RWPE1 (cell line): ENCODE results near the gene NFE2.
"Not testable (repeated sequence)": the region's sequence is repeated elsewhere in the genome, so short reads cannot be mapped to it uniquely, and the experiment has no call there.

ENCODE experiments used
- CTCF ChIA-PET: fragments of 350-600 bp; sonication (Branson Sonifier 250); formaldehyde crosslinking; extraction: SDS; loops from one replicate; lab custom pipeline; 2021; lab: Yijun Ruan, JAX
- POLR2A ChIA-PET: fragments of 400-600 bp; formaldehyde crosslinking; extraction: SDS; loops from one replicate; lab custom pipeline; 2020; ENCODE audit warnings: antibody characterized with exemption; ENCODE audit not compliant: low non-redundant PET; lab: Yijun Ruan, JAX
- DNase-seq: peaks from one replicate; pipeline ENCODE4 v3.0.0; 2012; ENCODE audit warnings: low spot score
- H3K27ac ChIP-seq: fragments of 450-650 bp; 2 replicates; pipeline ENCODE4 v1.5.1; 2017
- TF ChIP-seq, protein P1 (sequence below): fragments of 450-650 bp; conservative IDR thresholded peaks from 2 replicates; pipeline ENCODE4 v1.5.1; 2017; ENCODE audit warnings: low read depth, mild to moderate bottlenecking

Gene NFE2

DNA sequence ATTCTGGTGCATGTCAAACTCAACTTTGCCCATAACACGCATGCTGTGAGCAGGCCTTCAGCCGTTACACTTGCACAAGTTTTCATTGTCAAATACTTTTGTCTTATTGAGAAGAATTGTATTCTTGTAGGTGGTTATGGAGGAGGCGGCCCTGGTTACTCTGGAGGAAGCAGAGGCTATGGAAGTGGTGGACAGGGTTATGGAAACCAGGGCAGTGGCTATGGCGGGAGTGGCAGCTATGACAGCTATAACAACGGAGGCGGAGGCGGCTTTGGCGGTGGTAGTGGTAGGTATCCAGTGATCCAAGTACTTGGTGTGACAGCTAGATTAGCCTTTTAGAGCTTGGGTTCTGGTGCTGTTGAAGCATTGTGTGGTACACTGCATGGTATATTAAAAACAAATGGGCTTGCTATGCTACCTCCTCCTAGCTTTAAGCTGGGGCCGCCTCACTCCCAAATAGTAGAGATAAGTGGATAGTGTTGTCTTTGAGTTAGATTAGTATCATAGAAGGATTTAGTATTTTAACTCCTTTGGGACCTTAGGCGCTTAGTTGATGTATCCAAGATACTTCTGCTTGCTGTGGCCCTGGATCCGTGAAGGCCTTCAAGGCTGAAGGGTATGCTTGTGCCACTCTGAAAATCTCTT lies 17.7 kb downstream of the NFE2 start:
- ChIA-PET CTCF (no interaction called here), POLR2A (no interaction called here)
- peak overlapping the region; percentile 69 for H3K27ac ChIP-seq
- TF ChIP-seq, protein P1, sequence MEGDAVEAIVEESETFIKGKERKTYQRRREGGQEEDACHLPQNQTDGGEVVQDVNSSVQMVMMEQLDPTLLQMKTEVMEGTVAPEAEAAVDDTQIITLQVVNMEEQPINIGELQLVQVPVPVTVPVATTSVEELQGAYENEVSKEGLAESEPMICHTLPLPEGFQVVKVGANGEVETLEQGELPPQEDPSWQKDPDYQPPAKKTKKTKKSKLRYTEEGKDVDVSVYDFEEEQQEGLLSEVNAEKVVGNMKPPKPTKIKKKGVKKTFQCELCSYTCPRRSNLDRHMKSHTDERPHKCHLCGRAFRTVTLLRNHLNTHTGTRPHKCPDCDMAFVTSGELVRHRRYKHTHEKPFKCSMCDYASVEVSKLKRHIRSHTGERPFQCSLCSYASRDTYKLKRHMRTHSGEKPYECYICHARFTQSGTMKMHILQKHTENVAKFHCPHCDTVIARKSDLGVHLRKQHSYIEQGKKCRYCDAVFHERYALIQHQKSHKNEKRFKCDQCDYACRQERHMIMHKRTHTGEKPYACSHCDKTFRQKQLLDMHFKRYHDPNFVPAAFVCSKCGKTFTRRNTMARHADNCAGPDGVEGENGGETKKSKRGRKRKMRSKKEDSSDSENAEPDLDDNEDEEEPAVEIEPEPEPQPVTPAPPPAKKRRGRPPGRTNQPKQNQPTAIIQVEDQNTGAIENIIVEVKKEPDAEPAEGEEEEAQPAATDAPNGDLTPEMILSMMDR = no peak
- DNase-seq = no peak

GRCh38 chr12:54281694-54282093 lies 19.1 kb downstream of the NFE2 start:
- H3K27ac ChIP-seq, POLR2A ChIA-PET, DNase-seq, CTCF ChIA-PET: not testable (repeated sequence)

DNA sequence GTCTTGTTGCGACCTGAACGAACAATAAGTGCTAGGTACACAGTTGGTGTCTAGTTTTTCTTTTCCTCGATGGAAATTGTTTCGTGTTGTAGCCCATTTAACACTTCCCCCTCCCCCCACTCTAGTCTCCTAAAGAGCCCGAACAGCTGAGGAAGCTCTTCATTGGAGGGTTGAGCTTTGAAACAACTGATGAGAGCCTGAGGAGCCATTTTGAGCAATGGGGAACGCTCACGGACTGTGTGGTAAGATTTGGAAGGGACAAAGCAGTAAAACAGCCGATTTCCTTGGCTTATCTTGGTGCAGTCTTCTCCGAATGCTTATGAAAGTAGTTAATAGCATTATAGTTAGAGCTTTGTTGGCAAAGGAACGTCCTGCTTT lies 19.6 kb downstream of the NFE2 start:
- POLR2A ChIA-PET, CTCF ChIA-PET, DNase-seq: not testable (repeated sequence)
- peak overlapping the region; percentile 97 for H3K27ac ChIP-seq

DNA sequence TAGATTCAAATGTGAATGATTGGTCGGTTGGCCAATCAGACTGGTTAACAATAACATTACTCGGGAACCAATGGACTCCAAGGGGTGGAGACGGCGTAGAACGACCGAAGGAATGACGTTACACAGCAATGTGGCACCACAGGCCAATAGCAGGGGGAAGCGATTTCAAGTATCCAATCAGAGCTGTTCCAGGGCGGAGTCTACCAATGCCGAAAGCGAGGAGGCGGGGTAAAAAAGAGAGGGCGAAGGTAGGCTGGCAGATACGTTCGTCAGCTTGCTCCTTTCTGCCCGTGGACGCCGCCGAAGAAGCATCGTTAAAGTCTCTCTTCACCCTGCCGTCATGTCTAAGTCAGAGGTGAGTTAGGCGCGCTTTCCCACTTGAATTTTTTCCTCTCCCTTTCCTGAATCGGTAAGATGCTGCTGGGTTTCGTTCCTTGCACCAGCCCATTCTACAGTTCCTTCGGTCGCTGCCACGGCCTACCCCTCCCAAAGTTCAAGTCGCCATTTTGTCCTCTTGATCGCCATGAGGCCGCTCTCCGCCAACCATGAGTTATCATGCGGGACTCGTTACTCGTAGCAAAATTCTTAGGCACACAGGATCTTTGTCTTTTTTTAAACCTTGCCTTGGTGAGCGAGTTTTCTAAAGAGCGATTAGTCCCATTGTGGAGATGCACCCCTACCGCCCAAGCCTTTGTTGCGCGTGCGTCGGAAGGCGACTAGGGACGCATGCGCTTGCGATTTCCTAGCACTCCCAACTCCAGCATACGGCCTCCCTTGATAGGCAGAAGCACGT lies 20.2 kb downstream of the NFE2 start, which contains the start of gene HNRNPA1:
TSS of gene HNRNPA1 (plus strand) at position 259 of the 793 bp plus-strand sequence. CDS start at position 341, 82 bp downstream.
- H3K27ac ChIP-seq = peak within 1 kb of the TSS; percentile 97
- POLR2A ChIA-PET = interaction anchor here (0.7 to 1.8 kb wide), 6 partner anchors 9 to 222 kb away, joined by 3 to 6 read pairs (median 3); partner anchors contain the start of gene COPZ1
- TF ChIP-seq, protein P1 = no peak
- DNase-seq = peak; percentile 99
- CTCF ChIA-PET = no interaction called here

DNA sequence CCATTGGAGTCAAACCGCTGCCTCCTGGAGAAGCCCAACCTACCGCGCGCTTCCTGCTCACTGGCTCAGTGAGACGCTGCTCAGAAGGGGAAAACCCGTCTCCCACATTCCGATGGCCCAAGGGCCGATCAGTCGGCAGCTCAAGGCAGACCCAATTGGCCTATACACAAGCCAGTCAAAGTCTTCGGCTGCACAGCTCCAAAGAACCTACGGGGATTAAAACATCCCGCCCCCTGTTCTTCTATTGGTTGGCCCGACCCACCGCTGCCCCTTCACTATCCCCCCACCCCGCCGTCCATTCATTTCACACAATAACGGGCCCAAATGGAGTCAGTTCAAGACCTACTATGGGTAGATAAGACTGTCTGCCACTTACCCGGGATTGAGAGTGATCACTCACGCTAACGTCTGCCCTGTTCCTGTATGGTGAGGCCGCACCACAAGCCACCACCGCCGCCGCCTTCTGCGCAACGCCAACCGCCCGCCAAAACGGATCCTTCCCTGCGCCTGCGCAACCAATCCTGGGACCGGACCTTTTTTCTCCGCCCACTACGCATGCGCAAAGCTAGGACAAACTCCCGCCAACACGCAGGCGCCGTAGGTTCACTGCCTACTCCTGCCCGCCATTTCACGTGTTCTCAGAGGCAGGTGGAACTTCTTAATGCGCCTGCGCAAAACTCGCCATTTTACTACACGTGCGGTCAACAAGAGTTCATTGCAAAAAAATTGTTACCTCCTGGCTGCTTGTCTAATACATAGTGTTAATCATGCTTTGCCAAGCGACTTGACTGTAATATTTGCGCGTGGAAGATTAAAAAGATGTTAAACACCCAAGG lies 21.0 kb downstream of the NFE2 start, which contains the start of gene CBX5:
TSS of gene CBX5 (minus strand) at position 491 of the 836 bp plus-strand sequence. CDS start 22,472 bp downstream, outside the sequence.
- peak; percentile 100 for DNase-seq
- TF ChIP-seq, protein P1 = no peak
- H3K27ac ChIP-seq = peak within 1 kb of the TSS; percentile 97
- ChIA-PET CTCF (no interaction called here), POLR2A (interaction anchor here (0.6 to 1.8 kb wide), 7 partner anchors 10 to 223 kb away, joined by 3 to 6 read pairs (median 3); partner anchors contain the start of gene COPZ1)

DNA sequence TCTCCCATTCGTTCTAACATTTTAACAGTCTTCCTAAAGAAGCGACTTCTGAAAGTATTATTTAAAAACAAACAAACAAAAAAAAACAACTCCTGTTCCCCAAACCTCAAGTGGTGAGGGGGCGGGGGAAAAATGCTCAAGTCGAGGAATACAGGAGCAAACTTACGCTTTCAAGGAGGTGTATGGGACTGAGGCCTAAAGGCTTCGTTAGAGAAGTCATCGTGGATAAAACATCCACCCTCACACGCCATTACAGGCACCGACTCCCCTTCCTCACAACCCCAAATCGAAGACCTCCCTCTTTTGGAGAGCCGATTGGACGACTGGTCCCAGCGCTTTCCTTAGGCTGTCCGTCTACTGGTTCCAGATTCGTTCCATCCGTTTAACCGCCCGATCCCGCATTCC lies 21.6 kb downstream of the NFE2 start:
- no peak for DNase-seq
- ChIA-PET CTCF (interaction anchor here (0.7 kb wide), 1 partner anchor 1699 kb away, joined by 3 read pairs; no protein-coding TSS in a partner anchor), POLR2A (interaction anchor here (0.6 to 1.8 kb wide), 2 partner anchors 11 to 17 kb away, joined by 3 to 6 read pairs; no protein-coding TSS in a partner anchor)
- TF ChIP-seq, protein P1 = no peak
- peak overlapping the region; percentile 97 for H3K27ac ChIP-seq

GRCh38 chr12:54277823-54278276 lies 23.0 kb downstream of the NFE2 start:
- ChIA-PET CTCF (no interaction called here), POLR2A (no interaction called here)
- no peak for DNase-seq
- TF ChIP-seq, protein P1 = no peak
- peak overlapping the region; percentile 59 for H3K27ac ChIP-seq
